Bronchial epithelial cell (primary cell): ENCODE measurements around the gene CAB39. TPM values are rescaled to one million over a fixed set of nuclear protein-coding genes. Genes with fewer than 3 reads are reported as not detected.

Source experiments
- DNase-seq: peaks from one replicate; pipeline ENCODE4 v3.0.0-alpha.2; 2010; ENCODE audit warnings: low read depth
- FAIRE-seq: peaks from 2 replicates; lab custom pipeline; 2011; peaks lifted over from hg19 to GRCh38; lab: Jason Lieb, UNC
- H3K27me3 ChIP-seq: 2 replicates; pipeline ENCODE4 v1.5.1; 2011; ENCODE audit warnings: low read length; ENCODE audit not compliant: control insufficient read depth, insufficient read depth
- H3K36me3 ChIP-seq: 2 replicates; pipeline ENCODE4 v1.5.1; 2011; ENCODE audit warnings: low read length; ENCODE audit not compliant: control insufficient read depth, insufficient read depth
- H3K4me3 ChIP-seq: 2 replicates; pipeline ENCODE4 v1.5.1; 2011; ENCODE audit warnings: mild to moderate bottlenecking, low read depth, low read length, control low read depth
- total RNA-seq: library from RNA; depleted of rRNA; stranded (reverse); fragments of >200 nt; gene quantifications from 2 replicates; pipeline ENCODE4 v1.2.1, GENCODE V29; 2014
- TF ChIP-seq, protein P1 (sequence below): IDR thresholded peaks from 2 replicates; pipeline ENCODE4 v1.5.1; 2011; ENCODE audit warnings: mild to moderate bottlenecking, moderate library complexity, low read length, control low read depth, inconsistent platforms; ENCODE audit not compliant: insufficient read depth, severe bottlenecking

The CAB39 gene
- total RNA-seq, 1 donor from 2014 or later = 87.4 TPM

GRCh38 chr2:230868947-230869913 lies 156.6 kb downstream of the CAB39 start:
- peaks cover 4% of the 10 kb centered on the region for H3K27me3 ChIP-seq
- DNase-seq (no peak), FAIRE-seq (no peak)
- TF ChIP-seq, protein P1, sequence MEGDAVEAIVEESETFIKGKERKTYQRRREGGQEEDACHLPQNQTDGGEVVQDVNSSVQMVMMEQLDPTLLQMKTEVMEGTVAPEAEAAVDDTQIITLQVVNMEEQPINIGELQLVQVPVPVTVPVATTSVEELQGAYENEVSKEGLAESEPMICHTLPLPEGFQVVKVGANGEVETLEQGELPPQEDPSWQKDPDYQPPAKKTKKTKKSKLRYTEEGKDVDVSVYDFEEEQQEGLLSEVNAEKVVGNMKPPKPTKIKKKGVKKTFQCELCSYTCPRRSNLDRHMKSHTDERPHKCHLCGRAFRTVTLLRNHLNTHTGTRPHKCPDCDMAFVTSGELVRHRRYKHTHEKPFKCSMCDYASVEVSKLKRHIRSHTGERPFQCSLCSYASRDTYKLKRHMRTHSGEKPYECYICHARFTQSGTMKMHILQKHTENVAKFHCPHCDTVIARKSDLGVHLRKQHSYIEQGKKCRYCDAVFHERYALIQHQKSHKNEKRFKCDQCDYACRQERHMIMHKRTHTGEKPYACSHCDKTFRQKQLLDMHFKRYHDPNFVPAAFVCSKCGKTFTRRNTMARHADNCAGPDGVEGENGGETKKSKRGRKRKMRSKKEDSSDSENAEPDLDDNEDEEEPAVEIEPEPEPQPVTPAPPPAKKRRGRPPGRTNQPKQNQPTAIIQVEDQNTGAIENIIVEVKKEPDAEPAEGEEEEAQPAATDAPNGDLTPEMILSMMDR = no peak
- H3K4me3 ChIP-seq = no peak overlapping the region
- H3K36me3 ChIP-seq = no peaks in the 10 kb centered on the region

DNA sequence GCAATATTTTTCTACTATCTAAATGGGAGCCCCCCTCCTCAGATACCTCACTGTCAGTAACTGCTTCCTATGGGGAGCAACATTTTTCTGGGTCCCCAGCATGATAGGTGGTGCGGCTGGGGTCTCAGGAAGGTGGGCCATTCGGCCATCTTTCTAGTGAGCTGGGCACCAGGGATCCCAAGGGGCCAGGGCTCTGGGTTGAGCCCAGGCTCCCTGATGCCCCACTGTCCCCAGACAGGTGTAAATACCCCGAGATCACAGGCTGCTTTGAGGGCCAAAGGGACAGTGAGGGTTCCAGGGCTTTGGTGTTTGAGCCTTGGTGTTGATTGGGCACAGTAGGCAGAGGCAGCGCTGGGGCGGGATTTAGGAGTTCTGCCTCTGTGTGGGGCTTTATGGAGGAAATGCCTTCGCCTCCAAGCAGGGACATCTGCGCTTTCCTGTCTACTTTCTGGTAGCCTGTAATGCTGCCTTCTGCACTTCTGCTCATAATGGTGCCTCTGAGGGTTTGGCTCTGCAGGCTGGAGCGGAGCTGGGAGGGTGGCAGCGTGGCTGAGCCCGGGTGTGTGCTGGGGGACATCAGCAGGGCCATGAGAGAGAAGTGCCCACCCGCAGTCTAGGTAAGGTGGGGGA lies 157.4 kb downstream of the CAB39 start:
- Histone ChIP-seq H3K36me3 (no peaks in the 10 kb centered on the region), H3K4me3 (no peak overlapping the region), H3K27me3 (peaks cover 4% of the 10 kb centered on the region)
- FAIRE-seq (no peak), DNase-seq (no peak)
- TF ChIP-seq, protein P1 = no peak

Other genes with a start within 250 kb of the CAB39 start
- gene ITM2C, start 152.1 kb downstream of the CAB39 start, total RNA-seq = 14.8 and 20.3 TPM in 2 replicates
- gene GPR55, start 212.4 kb downstream of the CAB39 start, total RNA-seq = not detected in 2 replicates